HG02759 (cell line): ENCODE data around the gene LNPK.
"Not testable (repeated sequence)": the region's sequence is repeated elsewhere in the genome, so short reads cannot be mapped to it uniquely, and the experiment has no call there.

Experiments used
- ATAC-seq: cut with Tn5 transposase; IDR thresholded peaks from one replicate; pipeline ENCODE4 v1.9.1; 2021; ENCODE audit warnings: mild to moderate bottlenecking, moderate library complexity; ENCODE audit not compliant: unreplicated experiment

The LNPK gene

DNA sequence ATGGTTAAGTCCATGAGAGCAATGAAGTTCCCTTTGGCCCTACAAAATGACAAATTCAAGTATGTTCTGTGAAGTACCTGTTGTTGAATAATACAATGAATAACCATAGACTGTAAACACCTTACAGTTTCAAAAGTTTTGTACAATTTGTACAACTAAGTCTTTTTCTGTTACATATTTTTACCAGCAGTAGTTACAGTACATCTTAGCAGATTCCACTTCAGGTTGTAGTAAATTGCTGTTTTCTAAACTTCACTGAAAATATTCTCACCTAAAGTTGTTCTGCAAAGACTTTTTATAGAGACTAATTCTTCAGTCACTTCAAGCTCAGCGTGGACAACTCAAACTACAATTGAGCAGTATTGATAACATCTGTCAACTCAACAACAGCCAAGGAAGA, 28.7 kb downstream of the LNPK start:
- no peak for ATAC-seq

GRCh38 chr2:175966839-175967238, 35.2 kb downstream of the LNPK start:
- no peak for ATAC-seq

DNA sequence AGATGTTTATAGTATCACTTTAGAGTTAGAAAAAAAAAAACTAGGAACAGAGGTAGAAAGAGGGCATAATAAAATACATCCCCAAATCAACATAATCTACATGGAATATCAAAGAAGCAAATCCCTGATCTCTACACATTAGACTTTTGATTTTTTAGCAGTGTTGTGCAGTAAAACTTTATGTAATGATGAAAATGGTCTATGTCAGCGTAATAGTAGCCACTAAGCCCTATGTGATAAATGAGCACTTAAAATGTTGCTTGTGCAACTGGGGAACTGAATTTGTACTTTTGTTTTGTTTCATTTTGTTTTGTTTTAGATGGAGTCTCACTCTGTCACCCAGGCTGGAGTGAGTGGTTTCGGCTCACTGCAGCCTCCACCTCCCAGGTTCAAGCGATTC, 36.3 kb downstream of the LNPK start:
- ATAC-seq, result no peak

- ATAC-seq, result no peak
Measured at GRCh38 chr2:175964195-175964594, 37.9 kb downstream of the LNPK start.

DNA sequence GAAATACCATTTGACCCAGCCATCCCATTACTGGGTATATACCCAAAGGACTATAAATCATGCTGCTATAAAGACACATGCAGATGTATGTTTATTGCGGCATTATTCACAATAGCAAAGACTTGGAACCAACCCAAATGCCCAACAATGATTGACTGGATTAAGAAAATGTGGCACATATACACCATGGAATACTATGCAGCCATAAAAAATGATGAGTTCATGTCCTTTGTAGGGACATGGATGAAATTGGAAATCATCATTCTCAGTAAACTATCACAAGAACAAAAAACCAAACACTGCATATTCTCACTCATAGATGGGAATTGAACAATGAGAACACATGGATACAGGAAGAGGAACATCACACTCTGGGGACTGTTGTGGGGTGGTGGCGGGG, 38.9 kb downstream of the LNPK start:
- ATAC-seq, result not testable (repeated sequence)

- no peak for ATAC-seq
Measured at GRCh38 chr2:175957845-175958244, 44.2 kb downstream of the LNPK start.

DNA sequence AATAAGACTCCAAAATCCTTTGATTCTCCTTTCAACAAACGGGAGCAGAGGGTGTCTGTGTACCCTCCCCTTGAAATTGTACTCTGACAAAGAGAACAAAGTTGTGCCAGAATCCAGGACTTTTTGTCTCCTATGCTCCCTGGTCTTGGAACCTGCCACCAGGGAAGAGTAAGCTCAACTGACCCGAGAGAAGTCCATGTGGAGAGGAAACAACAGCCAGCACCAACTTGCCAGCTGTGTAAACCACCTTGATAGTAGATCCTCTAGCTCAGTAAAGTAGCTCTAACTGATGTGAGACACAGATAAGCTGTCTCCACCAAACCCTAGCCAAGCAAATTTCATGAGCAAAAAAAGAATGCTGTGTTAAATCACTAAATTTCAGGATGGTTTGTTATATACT, 46.9 kb downstream of the LNPK start:
- no peak for ATAC-seq

- no peak for ATAC-seq
Measured at GRCh38 chr2:175950512-175950911, 51.6 kb downstream of the LNPK start.

DNA sequence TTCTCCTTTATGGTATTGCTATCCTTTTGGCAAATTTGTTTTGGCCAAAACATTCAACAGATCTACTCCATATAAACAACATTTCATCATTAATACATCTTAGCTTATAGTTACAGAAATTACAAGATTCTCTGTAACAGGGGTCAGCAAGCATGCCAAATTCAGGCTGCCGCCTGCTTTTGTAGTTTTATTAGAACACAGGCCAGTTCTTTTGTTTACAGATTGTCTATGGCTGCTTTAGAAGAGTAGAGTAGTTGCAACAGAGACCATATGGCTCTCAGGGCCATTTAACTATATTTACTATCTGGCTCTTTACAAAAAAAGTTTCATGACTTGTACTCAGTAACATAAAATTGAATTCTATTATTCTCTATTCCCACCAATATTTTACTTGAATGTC, 53.9 kb downstream of the LNPK start:
- no peak for ATAC-seq

DNA sequence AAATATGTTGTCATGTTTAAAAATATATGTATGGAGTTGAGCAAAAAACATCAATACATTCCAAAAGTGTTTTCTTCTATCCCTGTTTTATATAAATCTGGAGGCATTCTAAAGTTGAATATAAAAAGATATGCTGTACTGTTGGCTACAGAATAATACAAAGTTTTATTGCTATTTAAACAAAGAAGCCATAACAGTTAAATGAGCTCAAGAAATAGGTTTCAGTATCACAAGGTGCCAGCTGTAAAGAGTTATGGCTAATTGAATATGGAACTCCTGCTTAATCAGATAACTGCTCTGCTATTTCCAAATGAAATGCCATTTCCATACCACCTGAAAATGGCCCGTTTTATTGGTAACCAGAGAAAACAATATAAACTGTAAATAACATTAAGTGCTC, 55.0 kb downstream of the LNPK start:
- no peak for ATAC-seq

DNA sequence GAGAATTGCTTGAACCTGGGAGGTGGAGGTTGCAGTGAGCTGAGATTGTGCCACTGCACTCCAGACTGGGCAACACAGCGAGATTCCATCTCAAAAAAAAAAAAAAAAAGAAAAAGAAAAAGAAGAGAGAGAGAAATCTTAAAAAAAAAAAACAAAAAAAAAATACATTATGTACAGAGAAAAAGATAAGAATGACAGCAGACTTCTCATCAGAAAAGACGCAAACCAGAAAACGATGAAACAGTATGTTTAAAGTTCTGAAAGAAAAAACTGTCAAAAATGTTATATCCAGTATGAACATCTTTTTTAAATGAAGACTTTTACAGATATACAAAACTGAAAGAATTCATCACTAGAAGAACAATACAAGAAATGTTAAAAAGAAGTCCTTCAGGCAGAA, 60.4 kb downstream of the LNPK start:
- no peak for ATAC-seq

DNA sequence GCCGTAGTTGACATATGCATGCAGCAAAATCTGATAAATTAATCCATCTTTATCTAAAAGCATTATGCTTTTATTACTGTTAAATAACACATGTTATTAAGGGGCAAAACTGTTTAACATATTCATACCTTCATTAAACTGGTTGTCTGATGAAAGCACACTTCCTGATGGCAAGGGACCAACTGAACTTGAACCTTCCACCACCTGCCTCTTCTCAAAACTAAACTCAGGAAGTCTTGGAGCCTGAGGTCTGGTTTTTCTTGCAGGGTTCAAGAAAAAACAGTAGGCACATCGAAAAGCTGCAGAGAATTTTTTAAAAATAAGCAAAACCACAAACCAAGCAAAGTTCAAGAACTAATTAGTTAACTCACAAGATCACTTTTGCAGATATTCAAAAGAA, 64.9 kb downstream of the LNPK start:
- ATAC-seq, result no peak

- no peak for ATAC-seq
Measured at GRCh38 chr2:175935289-175936181, 66.5 kb downstream of the LNPK start.

- ATAC-seq, result no peak
Measured at GRCh38 chr2:175932675-175933074, 69.4 kb downstream of the LNPK start.

GRCh38 chr2:175931805-175932204, 70.3 kb downstream of the LNPK start:
- no peak for ATAC-seq

DNA sequence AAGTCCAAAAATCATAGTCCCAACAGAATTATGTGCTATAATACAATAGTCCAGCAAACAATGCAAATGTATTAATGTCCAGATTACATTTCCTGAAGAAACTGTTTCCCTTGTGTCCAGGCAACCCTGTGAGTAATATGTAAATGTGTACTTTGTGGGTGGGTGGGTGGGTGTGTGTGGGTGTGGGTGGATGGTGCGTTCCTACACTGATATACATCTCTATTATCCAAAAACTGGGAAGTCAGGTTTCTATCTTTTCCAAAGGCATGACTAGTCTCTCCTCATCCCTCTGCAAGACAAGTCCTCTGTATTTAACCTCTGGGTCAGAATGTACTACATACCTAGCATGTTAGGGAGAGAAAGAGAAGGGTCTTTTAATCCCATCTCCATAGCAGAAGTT, 71.6 kb downstream of the LNPK start:
- ATAC-seq, result no peak

DNA sequence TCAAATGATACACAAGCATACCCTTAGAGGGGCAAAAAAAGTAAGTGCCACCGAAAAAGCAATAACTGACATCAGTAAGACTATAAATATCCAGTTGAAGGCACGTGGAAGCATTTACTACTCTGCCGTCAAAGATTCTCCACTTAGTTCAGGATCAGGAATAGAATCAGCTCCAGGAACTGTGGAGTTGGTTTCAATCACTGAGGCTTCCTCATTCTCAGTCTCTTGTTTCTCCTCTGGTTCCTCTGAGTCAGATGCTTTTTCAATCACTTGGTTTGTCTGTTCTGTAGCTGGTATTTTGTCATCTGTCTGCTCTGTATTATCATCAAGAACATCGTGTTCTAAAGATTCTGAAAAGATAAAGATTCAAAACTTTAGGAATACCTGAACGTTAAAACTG, 72.2 kb downstream of the LNPK start:
- ATAC-seq, result no peak

GRCh38 chr2:175926272-175926671, 75.8 kb downstream of the LNPK start:
- no peak for ATAC-seq

- no peak for ATAC-seq
Measured at GRCh38 chr2:175922160-175922559, 79.9 kb downstream of the LNPK start.

- ATAC-seq, result no peak
Measured at GRCh38 chr2:175918935-175919334, 83.1 kb downstream of the LNPK start.

GRCh38 chr2:175914846-175915245, 87.2 kb downstream of the LNPK start:
- no peak for ATAC-seq

DNA sequence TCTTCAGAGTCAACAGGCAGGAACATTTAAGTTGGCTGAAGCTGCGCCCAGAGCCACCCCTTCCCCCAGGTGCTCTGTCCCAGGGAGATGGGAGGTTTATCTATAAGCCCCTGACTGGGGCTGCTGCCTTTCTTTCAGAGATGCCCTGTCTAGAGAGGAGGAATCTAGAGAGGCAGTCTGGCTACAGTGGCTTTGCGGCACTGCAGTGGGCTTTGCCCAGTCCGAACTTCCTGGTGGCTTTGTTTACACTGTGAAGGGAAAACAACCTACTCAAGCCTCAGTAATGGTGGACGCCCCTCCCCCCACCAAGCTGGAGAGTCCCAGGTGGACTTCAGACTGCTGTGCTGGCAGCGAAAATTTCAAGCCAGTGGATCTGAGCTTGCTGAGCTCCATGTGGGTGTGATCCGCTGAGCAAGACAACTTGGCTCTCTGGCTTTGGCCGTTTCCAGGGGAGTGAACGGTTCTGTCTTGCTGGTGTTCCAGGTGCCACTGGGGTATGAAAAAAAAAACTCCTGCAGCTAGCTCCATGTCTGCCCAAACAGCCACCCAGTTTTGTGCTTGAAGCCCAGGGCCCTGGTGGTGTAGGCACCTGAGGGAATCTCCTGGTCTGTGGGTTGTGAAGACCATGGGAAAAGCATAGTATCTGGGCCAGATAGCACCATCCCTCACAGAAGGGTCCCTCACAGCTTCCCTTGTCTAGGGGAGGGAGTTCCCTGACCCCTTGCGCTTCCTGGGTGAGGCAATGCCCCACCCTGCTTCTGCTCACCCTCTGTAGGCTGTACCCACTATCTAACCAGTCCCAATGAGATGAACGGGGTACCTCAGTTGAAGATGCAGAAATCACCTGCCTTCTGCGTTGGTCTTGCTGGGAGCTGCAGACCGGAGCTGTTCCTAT, 88.0 kb downstream of the LNPK start:
- ATAC-seq, result not testable (repeated sequence)
